Ovary (tissue), 9 donors: ENCODE data around the gene C2orf92. TPM values are rescaled to one million over a fixed set of nuclear protein-coding genes. Genes with fewer than 3 reads are reported as not detected.
A peak's percentile ranks its signal among the peaks of the same experiment; 100 is the strongest.

Source experiments
- DNase-seq, 5 donors: peaks; one replicate each; pipeline ENCODE4 v3.0.0-alpha.2; 2019 to 2020
- H3K27ac ChIP-seq, 2 donors: fragments of 200-600 bp; one replicate each; pipeline versions ENCODE4 v1.5.1 to v1.8.0; 2019 to 2022
- H3K27me3 ChIP-seq: fragments of 200-600 bp; one replicate; pipeline ENCODE4 v1.8.0; 2022
- H3K36me3 ChIP-seq: fragments of 200-600 bp; sonication (generic); one replicate; pipeline ENCODE4 v1.5.1; 2019
- H3K4me1 ChIP-seq: one replicate; pipeline ENCODE4 v1.8.1; 2013; ENCODE audit warnings: mild to moderate bottlenecking, moderate library complexity; ENCODE audit not compliant: insufficient read depth
- H3K4me3 ChIP-seq: fragments of 200-600 bp; sonication (generic); one replicate; pipeline ENCODE4 v1.5.1; 2017
- H3K9me3 ChIP-seq, 2 donors: fragments of 200-600 bp in 1 of 2; sonication (generic) in 1 of 2; one replicate each; pipeline versions ENCODE4 v1.5.1 to v1.8.1; 2013 to 2019; ENCODE audit warnings: mild to moderate bottlenecking in 1 of 2, moderate library complexity in 1 of 2
- EP300 ChIP-seq: sonication (generic); formaldehyde crosslinking; IDR thresholded peaks from one replicate; pipeline ENCODE4 v1.6.1; 2017; ENCODE audit warnings: antibody characterized with exemption
- POLR2A ChIP-seq: fragments of 450-650 bp; IDR thresholded peaks from one replicate; pipeline ENCODE4 v1.6.1; 2017; ENCODE audit warnings: antibody characterized with exemption, mild to moderate bottlenecking, moderate library complexity
- WGBS, 3 donors: extraction: QIAGEN DNeasy Blood & Tissue Kit in 1 of 3; methylation state at CpG; one replicate each; pipeline versions ENCODE4 v1.1.5 to v1.1.7; 2013 to 2017; 5-methylcytosine and 5-hydroxymethylcytosine counted together
- intact Hi-C, 4 donors: fragments of 100-400 bp; cut with DNase I; formaldehyde crosslinking; loops; one replicate each; pipeline versions ENCODE4 v1.11.0 to v1.15.1; 2022 to 2023
- polyA plus RNA-seq, 2 donors: library from polyadenylated mRNA; stranded (reverse); fragments of 200-250 nt in 1 of 2; fragments of 350-450 nt in 1 of 2; fragmentation: Illumina TruSeq in 1 of 2; extraction: RNeasy Lipid Tissue Mini Kit (QIAGEN cat#74804) in 1 of 2; gene quantifications; one replicate each; pipeline ENCODE4 v1.2.3, GENCODE V29; 2013 to 2014
- total RNA-seq, 7 donors: library from RNA; depleted of rRNA in 2 of 7; stranded (reverse); fragments of >200 nt in 2 of 7; fragmentation: NEBNext Ultra II Directional in 3 of 7; extraction: Animal tissue kit (Norgen Biotek cat#: 25700) in 3 of 7; gene quantifications; one replicate each; pipeline versions ENCODE4 v1.1.0 to v1.2.4, GENCODE V29; 2016 to 2023
- TF ChIP-seq, protein P1 (sequence below), 3 donors: fragments of 450-650 bp in 2 of 3; fragments of 200-600 bp in 1 of 3; IDR thresholded peaks; one replicate each; pipeline versions ENCODE4 v1.5.1 to v1.8.0; 2016 to 2022; ENCODE audit warnings: antibody characterized with exemption in 3 of 3, mild to moderate bottlenecking in 1 of 3
- donor health status: DM: no; HTN: no; CAD: no; lungs with moderate emphysema.
- donor health status: DM: no; HTN: no; CAD: no.
- donor health status: Bipolar disorder and iron deficiency.
- donor health status: DM: yes; HTN: yes; CAD: no.
- donor health status: DM: no; HTN: no; CAD: no.
- donor health status: DM: yes; HTN: yes; CAD: no.

C2orf92 gene
- total and polyA plus RNA-seq, 9 donors: 2.3 to 17.5 (median 4.0) TPM

GRCh38 chr2:97695744-97696143 lies 26.2 kb downstream of the C2orf92 start:
- no peaks in the 10 kb centered on the region for H3K27me3 ChIP-seq
- H3K36me3 ChIP-seq: no peaks in the 10 kb centered on the region
- no peak for DNase-seq
- H3K27ac ChIP-seq: no peak overlapping the region
- intact Hi-C loops: loop anchor here in 3 of 4 donors (2.0 to 10.0 kb wide), 3 partner anchors 101 to 105 kb away; no protein-coding TSS in a partner anchor
- TF ChIP-seq POLR2A (no peak), EP300 (no peak)
- TF ChIP-seq, protein P1, sequence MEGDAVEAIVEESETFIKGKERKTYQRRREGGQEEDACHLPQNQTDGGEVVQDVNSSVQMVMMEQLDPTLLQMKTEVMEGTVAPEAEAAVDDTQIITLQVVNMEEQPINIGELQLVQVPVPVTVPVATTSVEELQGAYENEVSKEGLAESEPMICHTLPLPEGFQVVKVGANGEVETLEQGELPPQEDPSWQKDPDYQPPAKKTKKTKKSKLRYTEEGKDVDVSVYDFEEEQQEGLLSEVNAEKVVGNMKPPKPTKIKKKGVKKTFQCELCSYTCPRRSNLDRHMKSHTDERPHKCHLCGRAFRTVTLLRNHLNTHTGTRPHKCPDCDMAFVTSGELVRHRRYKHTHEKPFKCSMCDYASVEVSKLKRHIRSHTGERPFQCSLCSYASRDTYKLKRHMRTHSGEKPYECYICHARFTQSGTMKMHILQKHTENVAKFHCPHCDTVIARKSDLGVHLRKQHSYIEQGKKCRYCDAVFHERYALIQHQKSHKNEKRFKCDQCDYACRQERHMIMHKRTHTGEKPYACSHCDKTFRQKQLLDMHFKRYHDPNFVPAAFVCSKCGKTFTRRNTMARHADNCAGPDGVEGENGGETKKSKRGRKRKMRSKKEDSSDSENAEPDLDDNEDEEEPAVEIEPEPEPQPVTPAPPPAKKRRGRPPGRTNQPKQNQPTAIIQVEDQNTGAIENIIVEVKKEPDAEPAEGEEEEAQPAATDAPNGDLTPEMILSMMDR (IDR thresholded peaks at IDR 0.05): no peak
- 93 to 98% (median 93%) methylated on average over 5 of the region's 5 CpGs for WGBS, 3 donors
- no peaks in the 10 kb centered on the region for H3K9me3 ChIP-seq
- H3K4me3 ChIP-seq: no peak overlapping the region
- H3K4me1 ChIP-seq: no peaks in the 10 kb centered on the region

- H3K36me3 ChIP-seq: no peaks in the 10 kb centered on the region
- no peak overlapping the region for H3K27ac ChIP-seq
- 23 to 24% (median 24%) methylated on average over 14 of the region's 14 CpGs for WGBS, 3 donors
- no peaks in the 10 kb centered on the region for H3K4me1 ChIP-seq
- TF ChIP-seq, protein P1 (IDR thresholded peaks at IDR 0.05): peak; percentile 71 to 93 (median 91)
- TF ChIP-seq EP300: no peak
- H3K4me3 ChIP-seq: no peak overlapping the region
- no peaks in the 10 kb centered on the region for H3K9me3 ChIP-seq
- no peaks in the 10 kb centered on the region for H3K27me3 ChIP-seq
- intact Hi-C loops: loop anchor here in 3 of 4 donors (2.0 to 10.0 kb wide), 3 partner anchors 103 to 107 kb away; no protein-coding TSS in a partner anchor
- DNase-seq: peak; percentile 79 to 91 (median 90)
These were observed 28.0 kb downstream of the C2orf92 start for GRCh38 chr2:97697252-97698235.

DNA sequence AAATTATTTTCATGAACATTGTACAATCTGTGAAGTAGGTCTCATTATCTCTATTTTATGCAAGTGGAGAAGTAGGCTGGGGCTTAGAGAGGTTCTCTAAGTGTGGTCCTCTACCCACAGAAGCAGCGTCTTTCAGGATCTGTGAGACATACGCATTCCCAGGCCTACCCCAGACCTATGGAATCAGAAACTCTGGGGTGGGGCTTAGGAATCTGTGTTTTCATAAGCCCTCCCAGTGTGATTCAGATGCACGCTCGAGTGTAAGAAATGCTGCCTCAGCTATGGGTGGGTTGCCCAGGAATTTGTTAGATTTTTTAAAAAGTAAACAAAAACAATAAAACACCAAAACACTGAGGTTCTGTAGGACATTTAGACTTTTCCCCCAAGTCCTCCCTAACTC lies 29.0 kb downstream of the C2orf92 start:
- H3K27ac ChIP-seq: no peak overlapping the region
- H3K36me3 ChIP-seq: no peaks in the 10 kb centered on the region
- WGBS, 3 donors: 21 to 45% (median 25%) methylated on average over 4 of the region's 4 CpGs
- no peaks in the 10 kb centered on the region for H3K4me1 ChIP-seq
- H3K4me3 ChIP-seq: no peak overlapping the region
- no peak for DNase-seq
- H3K27me3 ChIP-seq: no peaks in the 10 kb centered on the region
- no peaks in the 10 kb centered on the region for H3K9me3 ChIP-seq
- TF ChIP-seq POLR2A (no peak), EP300 (no peak)
- TF ChIP-seq, protein P1 (IDR thresholded peaks at IDR 0.05): no peak
- intact Hi-C loops: loop anchor here in 2 of 4 donors (5.0 to 10.0 kb wide), 2 partner anchors 104 to 106 kb away; no protein-coding TSS in a partner anchor

GRCh38 chr2:97699765-97700444 lies 30.4 kb downstream of the C2orf92 start:
- H3K4me1 ChIP-seq: no peaks in the 10 kb centered on the region
- intact Hi-C loops: loop anchor here in 3 of 4 donors (5.0 to 10.0 kb wide), 4 partner anchors 105 to 1635 kb away; no protein-coding TSS in a partner anchor

More at GRCh38 chr2:97699765-97700444, 30.4 kb downstream of the C2orf92 start:
- 62 to 68% (median 66%) methylated on average over 11 of the region's 11 CpGs for WGBS, 3 donors
- TF ChIP-seq, protein P1 (IDR thresholded peaks at IDR 0.05): peak in 2 of 3 donors; percentile 10 to 16
- TF ChIP-seq POLR2A: no peak
- Histone ChIP-seq H3K27me3 (no peaks in the 10 kb centered on the region), H3K4me3 (no peak overlapping the region), H3K36me3 (no peaks in the 10 kb centered on the region), H3K9me3 (no peaks in the 10 kb centered on the region), H3K27ac (no peak overlapping the region)
- DNase-seq: peak in 3 of 5 donors; percentile 29 to 50 (median 29)
